ENCODE data around the gene MYO1B.

Gene MYO1B

GRCh38 chr2:191394043-191394442, 148.8 kb downstream of the MYO1B start:
- no peak for TF ChIP-seq POLR2AphosphoS5 (IDR thresholded peaks at IDR 0.05; ENCODE audit: low read depth, low read length)
- TF ChIP-seq SIN3A (IDR thresholded peaks at IDR 0.05; ENCODE audit: borderline replicate concordance, insufficient read depth, low read length) = no peak
- TF ChIP-seq FOXP2 (optimal IDR thresholded peaks at IDR 0.05; ENCODE audit: borderline replicate concordance, extremely low read depth, extremely low read length, insufficient read depth) = no peak
- TF ChIP-seq, protein P1, sequence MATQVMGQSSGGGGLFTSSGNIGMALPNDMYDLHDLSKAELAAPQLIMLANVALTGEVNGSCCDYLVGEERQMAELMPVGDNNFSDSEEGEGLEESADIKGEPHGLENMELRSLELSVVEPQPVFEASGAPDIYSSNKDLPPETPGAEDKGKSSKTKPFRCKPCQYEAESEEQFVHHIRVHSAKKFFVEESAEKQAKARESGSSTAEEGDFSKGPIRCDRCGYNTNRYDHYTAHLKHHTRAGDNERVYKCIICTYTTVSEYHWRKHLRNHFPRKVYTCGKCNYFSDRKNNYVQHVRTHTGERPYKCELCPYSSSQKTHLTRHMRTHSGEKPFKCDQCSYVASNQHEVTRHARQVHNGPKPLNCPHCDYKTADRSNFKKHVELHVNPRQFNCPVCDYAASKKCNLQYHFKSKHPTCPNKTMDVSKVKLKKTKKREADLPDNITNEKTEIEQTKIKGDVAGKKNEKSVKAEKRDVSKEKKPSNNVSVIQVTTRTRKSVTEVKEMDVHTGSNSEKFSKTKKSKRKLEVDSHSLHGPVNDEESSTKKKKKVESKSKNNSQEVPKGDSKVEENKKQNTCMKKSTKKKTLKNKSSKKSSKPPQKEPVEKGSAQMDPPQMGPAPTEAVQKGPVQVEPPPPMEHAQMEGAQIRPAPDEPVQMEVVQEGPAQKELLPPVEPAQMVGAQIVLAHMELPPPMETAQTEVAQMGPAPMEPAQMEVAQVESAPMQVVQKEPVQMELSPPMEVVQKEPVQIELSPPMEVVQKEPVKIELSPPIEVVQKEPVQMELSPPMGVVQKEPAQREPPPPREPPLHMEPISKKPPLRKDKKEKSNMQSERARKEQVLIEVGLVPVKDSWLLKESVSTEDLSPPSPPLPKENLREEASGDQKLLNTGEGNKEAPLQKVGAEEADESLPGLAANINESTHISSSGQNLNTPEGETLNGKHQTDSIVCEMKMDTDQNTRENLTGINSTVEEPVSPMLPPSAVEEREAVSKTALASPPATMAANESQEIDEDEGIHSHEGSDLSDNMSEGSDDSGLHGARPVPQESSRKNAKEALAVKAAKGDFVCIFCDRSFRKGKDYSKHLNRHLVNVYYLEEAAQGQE (IDR thresholded peaks at IDR 0.05; ENCODE audit: insufficient read depth in 1 of 2, low read depth in 2 of 2, low read length in 2 of 2) = no peak
- no peak for TF ChIP-seq TAF1 (IDR thresholded peaks at IDR 0.05; ENCODE audit: borderline replicate concordance, insufficient read depth, low read length)

DNA sequence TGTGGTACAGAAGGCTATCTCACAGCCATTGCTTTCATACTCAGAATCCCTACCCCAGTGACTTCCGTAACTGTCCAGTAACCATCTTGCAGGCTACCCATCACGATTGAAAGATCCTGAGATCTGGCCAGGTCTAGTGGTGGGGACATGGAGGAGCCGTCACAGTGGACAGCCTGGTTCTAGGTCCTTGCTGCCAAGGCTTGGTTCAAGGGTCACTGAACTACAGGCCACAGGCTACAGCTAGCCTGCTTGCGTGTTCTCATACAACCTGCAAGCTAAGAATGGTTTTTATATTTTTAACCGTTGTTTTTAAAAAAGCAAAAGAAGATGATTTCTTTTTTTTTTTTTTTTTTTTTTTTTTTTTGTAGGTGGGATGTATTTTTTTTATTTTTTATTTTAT, 151.6 kb downstream of the MYO1B start:
- TF ChIP-seq, protein P1 (IDR thresholded peaks at IDR 0.05; ENCODE audit: insufficient read depth in 1 of 2, low read depth in 2 of 2, low read length in 2 of 2) = no peak

GRCh38 chr2:191399601-191400000, 154.4 kb downstream of the MYO1B start:
- TF ChIP-seq, protein P1 (IDR thresholded peaks at IDR 0.05; ENCODE audit: insufficient read depth in 1 of 2, low read depth in 2 of 2, low read length in 2 of 2) = no peak
- TF ChIP-seq TAF1 (IDR thresholded peaks at IDR 0.05; ENCODE audit: borderline replicate concordance, insufficient read depth, low read length) (no peak), FOXP2 (optimal IDR thresholded peaks at IDR 0.05; ENCODE audit: borderline replicate concordance, extremely low read depth, extremely low read length, insufficient read depth) (no peak), POLR2AphosphoS5 (IDR thresholded peaks at IDR 0.05; ENCODE audit: low read depth, low read length) (no peak)

- no peak for TF ChIP-seq FOXP2 (optimal IDR thresholded peaks at IDR 0.05; ENCODE audit: borderline replicate concordance, extremely low read depth, extremely low read length, insufficient read depth)
- no peak for TF ChIP-seq SIN3A (IDR thresholded peaks at IDR 0.05; ENCODE audit: borderline replicate concordance, insufficient read depth, low read length)
- no peak for TF ChIP-seq TAF1 (IDR thresholded peaks at IDR 0.05; ENCODE audit: borderline replicate concordance, insufficient read depth, low read length)
- TF ChIP-seq, protein P1 (IDR thresholded peaks at IDR 0.05; ENCODE audit: insufficient read depth in 1 of 2, low read depth in 2 of 2, low read length in 2 of 2) = no peak
- TF ChIP-seq POLR2AphosphoS5 (IDR thresholded peaks at IDR 0.05; ENCODE audit: low read depth, low read length) = no peak
These were observed 156.1 kb downstream of the MYO1B start for GRCh38 chr2:191401287-191401686.

DNA sequence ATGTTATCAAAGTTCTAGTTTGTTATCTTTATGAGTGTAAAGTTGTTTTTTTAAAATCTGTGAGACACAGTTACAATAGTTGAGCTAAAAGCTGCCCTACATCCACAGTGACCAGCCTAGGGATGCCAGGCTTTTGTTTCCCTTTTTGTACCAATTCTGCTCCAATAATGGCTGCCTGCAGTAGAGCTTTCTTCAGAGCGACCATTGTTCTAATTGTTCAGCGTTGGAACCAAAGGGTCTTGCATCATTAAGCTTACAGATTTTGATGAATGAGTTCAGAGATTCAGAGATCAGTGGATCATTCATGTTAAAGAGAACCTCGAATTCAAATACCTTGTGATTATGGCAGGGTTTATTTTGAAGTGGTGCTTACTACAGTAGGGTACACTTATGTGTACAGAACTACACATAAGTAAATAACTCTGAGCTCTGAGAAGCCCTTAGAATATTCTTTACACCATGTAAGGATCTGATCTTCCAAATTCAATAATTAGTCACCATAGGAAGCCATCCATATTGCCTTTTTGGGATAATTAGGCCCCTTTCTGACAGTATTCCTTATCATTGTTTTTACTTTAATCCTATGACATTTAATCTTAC, 157.9 kb downstream of the MYO1B start:
- TF ChIP-seq SIN3A (IDR thresholded peaks at IDR 0.05; ENCODE audit: borderline replicate concordance, insufficient read depth, low read length) (no peak), POLR2AphosphoS5 (IDR thresholded peaks at IDR 0.05; ENCODE audit: low read depth, low read length) (no peak), FOXP2 (optimal IDR thresholded peaks at IDR 0.05; ENCODE audit: borderline replicate concordance, extremely low read depth, extremely low read length, insufficient read depth) (no peak)
